Right lobe of liver (tissue), 6 donors: ENCODE results near the gene CCT8L2. TPM values are rescaled to one million over a fixed set of nuclear protein-coding genes. Genes with fewer than 3 reads are reported as not detected.
"Not testable (repeated sequence)": the region's sequence is repeated elsewhere in the genome, so short reads cannot be mapped to it uniquely, and the experiment has no call there.

Source experiments
- ATAC-seq, 4 donors: fragments of 200-7000 bp; cut with Tn5 transposase; one replicate each; pipeline ENCODE4 v1.9.1; 2020; ENCODE audit warnings: mild to moderate bottlenecking in 4 of 4, moderate library complexity in 4 of 4
- DNase-seq, 3 donors: peaks; one replicate each; pipeline ENCODE4 v3.0.0-alpha.2; 2020
- H3K27ac ChIP-seq, 3 donors: fragments of 200-600 bp; one replicate each; pipeline ENCODE4 v1.8.0; 2022
- H3K27me3 ChIP-seq, 2 donors: fragments of 200-600 bp; one replicate each; pipeline ENCODE4 v1.8.0; 2022
- H3K36me3 ChIP-seq, 4 donors: fragments of 200-600 bp; sonication (generic) in 1 of 4; one replicate each; pipeline versions ENCODE4 v1.5.1 to v1.8.0; 2017 to 2022; ENCODE audit warnings: control low read depth in 1 of 4
- H3K4me1 ChIP-seq, 4 donors: fragments of 200-600 bp; sonication (generic) in 1 of 4; one replicate each; pipeline versions ENCODE4 v1.5.1 to v1.8.0; 2017 to 2022; ENCODE audit warnings: control low read depth in 1 of 4
- H3K4me3 ChIP-seq, 3 donors: fragments of 200-600 bp; one replicate each; pipeline ENCODE4 v1.8.0; 2022
- H3K9me3 ChIP-seq, 4 donors: fragments of 200-600 bp; sonication (generic) in 1 of 4; one replicate each; pipeline versions ENCODE4 v1.5.1 to v1.8.0; 2017 to 2022; ENCODE audit warnings: control low read depth in 1 of 4
- CTCF ChIP-seq, 4 donors: fragments of 200-600 bp in 3 of 4; fragments of 450-650 bp in 1 of 4; IDR thresholded peaks; one replicate each; pipeline versions ENCODE4 v1.5.1 to v1.8.0; 2016 to 2022; ENCODE audit warnings: antibody characterized with exemption in 4 of 4, mild to moderate bottlenecking in 2 of 4
- POLR2A ChIP-seq: fragments of 450-650 bp; IDR thresholded peaks from one replicate; pipeline ENCODE4 v1.6.1; 2017; ENCODE audit warnings: antibody characterized with exemption, mild to moderate bottlenecking
- WGBS: methylation state at CpG from one replicate; pipeline ENCODE4 v1.1.6; 2018; ENCODE audit warnings: low coverage, low lambda C conversion rate; ENCODE audit not compliant: insufficient coverage; ENCODE audit errors: missing lambda C conversion rate; 5-methylcytosine and 5-hydroxymethylcytosine counted together
- intact Hi-C, 2 donors: fragments of 100-400 bp; cut with DNase I; formaldehyde crosslinking; loops; one replicate each; pipeline versions ENCODE4 v1.11.2 to v1.14.1; 2022
- total RNA-seq, 6 experiments: library from RNA; depleted of rRNA in 2 of 6; stranded (reverse); fragments of >200 nt in 2 of 6; fragmentation: NEBNext Ultra II Directional in 3 of 6; extraction: Animal tissue kit (Norgen Biotek cat#: 25700) in 3 of 6; gene quantifications; one replicate each; pipeline versions ENCODE4 v1.1.0 to v1.2.4, GENCODE V29; 2016 to 2023
- donor health status: DM: no; HTN: yes; CAD: no.
- donor health status: DM: no; HTN: no; CAD: no.
- donor health status: DM: no; HTN: no; CAD: no.
- donor health status: DM: no; HTN: yes; CAD: no.
- donor health status: DM: no; HTN: yes; CAD: no.

Gene CCT8L2
- total RNA-seq, 6 experiments from 2014 or later, result not detected

- WGBS, result 6% methylated on average over 3 of the region's 77 CpGs
- TF ChIP-seq CTCF (IDR thresholded peaks at IDR 0.05) (no peak), POLR2A (no peak)
- H3K27me3 ChIP-seq, result no peaks in the 10 kb centered on the region
- no peaks in the 10 kb centered on the region for H3K4me1 ChIP-seq
- H3K27ac ChIP-seq, result no peak overlapping the region
- no peaks in the 10 kb centered on the region for H3K9me3 ChIP-seq
- H3K4me3 ChIP-seq, result no peak overlapping the region
- no peaks in the 10 kb centered on the region for H3K36me3 ChIP-seq
- intact Hi-C loops, result no loop called here
- DNase-seq (no peak), ATAC-seq (peak in 1 of 4 donors; percentile 18)
Measured at GRCh38 chr22:16609548-16610261, 17.1 kb upstream of the CCT8L2 start.

GRCh38 chr22:16608931-16609330 is 16.3 kb upstream of the CCT8L2 start:
- H3K4me3 ChIP-seq, result no peak overlapping the region
- TF ChIP-seq POLR2A (no peak), CTCF (IDR thresholded peaks at IDR 0.05) (no peak)
- ATAC-seq, result no peak
- intact Hi-C loops, result no loop called here
- no peak for DNase-seq
- H3K27me3 ChIP-seq, result no peaks in the 10 kb centered on the region
- H3K9me3 ChIP-seq, result no peaks in the 10 kb centered on the region
- no peaks in the 10 kb centered on the region for H3K36me3 ChIP-seq
- no peak overlapping the region for H3K27ac ChIP-seq
- H3K4me1 ChIP-seq, result no peaks in the 10 kb centered on the region
- WGBS, result 5% methylated on average over 15 of the region's 22 CpGs

- intact Hi-C loops, H3K27ac ChIP-seq, ATAC-seq, H3K4me3 ChIP-seq, H3K4me1 ChIP-seq, DNase-seq, H3K27me3 ChIP-seq, H3K36me3 ChIP-seq, H3K9me3 ChIP-seq: not testable (repeated sequence)
- 45% methylated on average over 8 of the region's 8 CpGs for WGBS
Measured at GRCh38 chr22:16604257-16604998, 11.8 kb upstream of the CCT8L2 start.

- H3K27me3 ChIP-seq, DNase-seq, H3K9me3 ChIP-seq, intact Hi-C loops, H3K4me1 ChIP-seq, H3K27ac ChIP-seq, ATAC-seq, H3K36me3 ChIP-seq, H3K4me3 ChIP-seq: not testable (repeated sequence)
- 27% methylated on average over 3 of the region's 9 CpGs for WGBS
Measured at GRCh38 chr22:16603770-16604242, 11.2 kb upstream of the CCT8L2 start.

- ATAC-seq (no peak), DNase-seq (no peak)
- TF ChIP-seq POLR2A (no peak), CTCF (IDR thresholded peaks at IDR 0.05) (no peak)
- Histone ChIP-seq H3K36me3 (no peaks in the 10 kb centered on the region), H3K27ac (no peak overlapping the region), H3K4me3 (no peak overlapping the region), H3K27me3 (no peaks in the 10 kb centered on the region), H3K4me1 (no peaks in the 10 kb centered on the region), H3K9me3 (no peaks in the 10 kb centered on the region)
- intact Hi-C loops, result no loop called here
- 9% methylated on average over 6 of the region's 6 CpGs for WGBS
Measured at GRCh38 chr22:16603448-16603768, 10.8 kb upstream of the CCT8L2 start.

GRCh38 chr22:16602728-16603447 is 10.3 kb upstream of the CCT8L2 start:
- H3K36me3 ChIP-seq, DNase-seq, H3K9me3 ChIP-seq, H3K4me1 ChIP-seq, H3K27me3 ChIP-seq, intact Hi-C loops, ATAC-seq, H3K4me3 ChIP-seq, H3K27ac ChIP-seq: not testable (repeated sequence)
- 5% methylated on average over 24 of the region's 33 CpGs for WGBS

- H3K4me3 ChIP-seq, ATAC-seq, H3K27me3 ChIP-seq, H3K4me1 ChIP-seq, H3K36me3 ChIP-seq, H3K27ac ChIP-seq, H3K9me3 ChIP-seq, intact Hi-C loops, DNase-seq: not testable (repeated sequence)
- 0% methylated on average over 27 of the region's 70 CpGs for WGBS
Measured at GRCh38 chr22:16602224-16602727, 9.7 kb upstream of the CCT8L2 start.
